Activated CD8-positive, alpha-beta memory T cell treated with anti-CD3 and anti-CD28 coated beads, Interleukin-2, amount 50 U/mL, for 4 hours (primary cell): Measurements from ENCODE around the gene GPR173.

Experiments used
- DNase-seq: peaks from one replicate; pipeline ENCODE4 v3.0.0-alpha.2; 2020

GPR173 gene

GRCh38 chrX:53091354-53091753 is 42.8 kb downstream of the GPR173 start:
- DNase-seq, result no peak

GRCh38 chrX:53093177-53093655 is 44.6 kb downstream of the GPR173 start:
- DNase-seq, result peak; percentile 72

GRCh38 chrX:53093748-53094581 is 45.4 kb downstream of the GPR173 start, which contains the start of gene KANTR:
TSS of gene KANTR (plus strand) at chrX:53094142. CDS start at chrX:53124273, 30,131 bp downstream.
- peak; percentile 70 for DNase-seq

- DNase-seq, result no peak
These were observed 46.0 kb downstream of the GPR173 start for GRCh38 chrX:53094582-53094905.

- DNase-seq, result no peak
These were observed 47.2 kb downstream of the GPR173 start for GRCh38 chrX:53095796-53096195.

- no peak for DNase-seq
These were observed 66.4 kb downstream of the GPR173 start for GRCh38 chrX:53114864-53115549.

GRCh38 chrX:53115550-53115874 is 66.9 kb downstream of the GPR173 start:
- no peak for DNase-seq

GRCh38 chrX:53116101-53116500 is 67.5 kb downstream of the GPR173 start:
- DNase-seq, result no peak

GRCh38 chrX:53122013-53122412 is 73.4 kb downstream of the GPR173 start:
- DNase-seq, result no peak

- no peak for DNase-seq
These were observed 76.9 kb downstream of the GPR173 start for GRCh38 chrX:53125506-53125905.

GRCh38 chrX:53126377-53126776 is 77.8 kb downstream of the GPR173 start:
- no peak for DNase-seq

- no peak for DNase-seq
These were observed 79.6 kb downstream of the GPR173 start for GRCh38 chrX:53128097-53128749.
